Astrocyte of the cerebellum (primary cell): ENCODE data around the gene ENPP3.

Experiments
- DNase-seq: peaks from one replicate; pipeline ENCODE4 v3.0.0-alpha.2; 2011; ENCODE audit warnings: low read depth
- H3K4me3 ChIP-seq: 2 replicates; pipeline ENCODE4 v1.5.1; 2011; ENCODE audit warnings: mild to moderate bottlenecking, low read depth, low read length, moderate library complexity
- CTCF ChIP-seq: IDR thresholded peaks from 2 replicates; pipeline ENCODE4 v1.5.1; 2012; ENCODE audit warnings: low read length, low read depth, moderate library complexity, mild to moderate bottlenecking; ENCODE audit errors: missing control alignments
- in situ Hi-C: cut with HindIII; loops from 2 replicates; pipeline ENCODE4 v1.10.0; 2017; ENCODE audit warnings: low sequenced_read_pairs

Gene ENPP3

GRCh38 chr6:131657222-131657621 is 20.1 kb downstream of the ENPP3 start:
- H3K4me3 ChIP-seq, result no peak overlapping the region
- TF ChIP-seq CTCF, result no peak
- in situ Hi-C loops, result no loop called here

DNA sequence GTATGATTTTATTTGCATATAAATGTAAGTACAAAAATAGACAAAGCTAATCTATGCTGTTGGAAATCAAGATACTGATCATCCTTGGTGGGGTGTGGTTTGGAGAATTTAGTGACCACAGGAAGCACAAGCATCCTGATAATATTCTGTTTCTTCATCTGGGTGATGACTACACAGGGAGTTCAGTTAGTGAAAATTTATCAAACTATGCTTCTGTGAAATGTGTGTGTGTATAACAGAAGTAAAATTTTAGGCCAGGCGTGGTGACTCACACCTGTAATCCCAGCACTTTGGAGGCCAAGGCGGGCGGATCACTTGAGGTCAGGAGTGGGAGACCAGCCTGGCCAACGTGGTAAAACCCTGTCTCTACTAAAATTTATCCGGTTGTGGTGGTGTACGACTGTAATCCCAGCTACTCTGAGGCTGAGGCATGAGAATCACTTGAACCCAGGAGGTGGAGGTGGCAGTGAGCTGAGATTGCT is 20.6 kb downstream of the ENPP3 start:
- DNase-seq, result no peak
- in situ Hi-C loops, result no loop called here
- H3K4me3 ChIP-seq, result no peak overlapping the region
- no peak for TF ChIP-seq CTCF

More at GRCh38 chr6:131657222-131657621, 20.1 kb downstream of the ENPP3 start:
- no peak for DNase-seq

GRCh38 chr6:131658287-131658686 is 21.2 kb downstream of the ENPP3 start:
- in situ Hi-C loops, result no loop called here
- DNase-seq, result no peak
- H3K4me3 ChIP-seq, result no peak overlapping the region
- TF ChIP-seq CTCF, result no peak

DNA sequence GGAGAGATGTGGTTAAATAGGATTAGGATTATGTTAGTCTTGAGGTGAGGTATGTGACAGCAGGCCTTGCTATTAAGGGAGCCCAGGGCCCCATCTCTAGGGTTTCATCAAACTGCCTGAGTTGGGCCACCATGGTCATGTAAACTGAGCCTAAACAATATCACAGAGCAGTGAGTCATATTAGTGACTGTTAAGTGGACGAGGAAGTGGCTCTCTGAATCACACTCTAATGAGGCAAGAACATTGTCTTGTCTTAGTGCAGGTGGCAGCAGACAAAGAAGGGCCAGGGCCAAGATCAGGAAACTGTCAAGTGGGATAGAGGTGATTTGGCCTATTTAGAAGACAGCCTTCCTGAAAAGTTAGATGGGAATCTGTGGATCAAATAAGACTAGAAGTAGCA is 23.1 kb downstream of the ENPP3 start:
- no peak for DNase-seq
- in situ Hi-C loops, result no loop called here
- no peak for TF ChIP-seq CTCF
- H3K4me3 ChIP-seq, result no peak overlapping the region

GRCh38 chr6:131663578-131664165 is 26.6 kb downstream of the ENPP3 start:
- DNase-seq, result no peak
- in situ Hi-C loops, result no loop called here
- TF ChIP-seq CTCF, result no peak
- H3K4me3 ChIP-seq, result no peak overlapping the region

- in situ Hi-C loops, result no loop called here
- no peak for DNase-seq
- H3K4me3 ChIP-seq, result no peak overlapping the region
- TF ChIP-seq CTCF, result no peak
These were observed 32.8 kb downstream of the ENPP3 start for GRCh38 chr6:131669891-131670290.
